H1 (cell line): ENCODE data around the gene WWC1. TPM values are rescaled to one million over a fixed set of nuclear protein-coding genes. Genes with fewer than 3 reads are reported as not detected.

Source experiments
- CTCF ChIA-PET: fragments of 300-600 bp; sonication (Branson Sonifier 250); formaldehyde crosslinking; loops from one replicate; lab custom pipeline; 2021; ENCODE audit not compliant: partially characterized antibody; lab: Charles Lee
- POLR2A ChIA-PET: fragments of 300-600 bp; sonication (Branson Sonifier 250); formaldehyde crosslinking; loops from one replicate; lab custom pipeline; 2021; ENCODE audit warnings: inconsistent platforms; ENCODE audit not compliant: partially characterized antibody; lab: Charles Lee
- DNase-seq, 2 experiments: peaks; one replicate each; pipeline versions ENCODE4 v3.0.0 to v3.0.0-alpha.2; 2010 to 2022; ENCODE audit warnings: low spot score in 2 of 2, low read depth in 1 of 2, mixed read lengths in 1 of 2
- FAIRE-seq: peaks from 2 replicates; lab custom pipeline; 2011; peaks lifted over from hg19 to GRCh38; lab: Jason Lieb, UNC
- H2AFZ ChIP-seq: 2 replicates; pipeline ENCODE4 v1.8.1; 2012; ENCODE audit warnings: low read length, inconsistent platforms
- H2AK5ac ChIP-seq: 2 replicates; pipeline ENCODE4 v1.6.1; 2013; ENCODE audit warnings: low read depth, low read length
- H2BK120ac ChIP-seq: replicated peaks from 2 replicates; pipeline ENCODE3; 2013; ENCODE audit warnings: low read depth, low read length, inconsistent platforms
- H2BK12ac ChIP-seq: 2 replicates; pipeline ENCODE4 v1.6.1; 2013; ENCODE audit warnings: low read depth, low read length
- H2BK15ac ChIP-seq: 2 replicates; pipeline ENCODE4 v1.6.1; 2013; ENCODE audit warnings: low read length
- H2BK20ac ChIP-seq: 2 replicates; pipeline ENCODE4 v1.6.1; 2013; ENCODE audit warnings: low read length
- H2BK5ac ChIP-seq: 2 replicates; pipeline ENCODE4 v1.6.1; 2013; ENCODE audit warnings: low read depth, low read length
- H3K14ac ChIP-seq: 2 replicates; pipeline ENCODE4 v1.6.1; 2013; ENCODE audit warnings: inconsistent platforms; ENCODE audit not compliant: insufficient read length
- H3K18ac ChIP-seq: 2 replicates; pipeline ENCODE4 v1.6.1; 2013; ENCODE audit warnings: low read length; ENCODE audit errors: extremely low read depth
- H3K23ac ChIP-seq: 2 replicates; pipeline ENCODE4 v1.6.1; 2013; ENCODE audit warnings: inconsistent platforms; ENCODE audit not compliant: insufficient read length
- H3K23me2 ChIP-seq: 2 replicates; pipeline ENCODE4 v1.6.1; 2013; ENCODE audit warnings: low read depth, low read length
- H3K27ac ChIP-seq: 2 replicates; pipeline ENCODE4 v1.6.1; 2011; ENCODE audit warnings: low read depth, low read length, inconsistent platforms
- H3K27me3 ChIP-seq, 4 experiments: replicated peaks in 1 of 4; 1 replicate in 1 of 4; 2 replicates in 3 of 4; pipeline versions ENCODE4 v1.6.1 to v1.8.1; 2011 to 2013; ENCODE audit warnings: low read length in 3 of 4, mild to moderate bottlenecking in 3 of 4, inconsistent platforms in 2 of 4, mixed read lengths in 2 of 4, moderate library complexity in 1 of 4; ENCODE audit not compliant: control insufficient read depth in 3 of 4, insufficient read depth in 3 of 4; ENCODE audit errors: extremely low read depth in 1 of 4
- H3K36me3 ChIP-seq, 4 experiments: 2 replicates each; pipeline versions ENCODE4 v1.6.1 to v1.8.1; 2011 to 2013; ENCODE audit warnings: mild to moderate bottlenecking in 4 of 4, low read length in 3 of 4, moderate library complexity in 2 of 4, control low read depth in 1 of 4, inconsistent platforms in 1 of 4; ENCODE audit not compliant: insufficient read depth in 4 of 4, control insufficient read depth in 2 of 4
- H3K4ac ChIP-seq: replicated peaks from 2 replicates; pipeline ENCODE3; 2013; ENCODE audit warnings: low read length, low read depth, mixed read lengths, inconsistent platforms; ENCODE audit not compliant: insufficient read length
- H3K4me1 ChIP-seq, 4 experiments: replicated peaks in 1 of 4; 1 replicate in 1 of 4; 2 replicates in 3 of 4; pipeline versions ENCODE4 v1.6.1 to v1.8.1; 2011 to 2013; ENCODE audit warnings: low read length in 3 of 4, inconsistent platforms in 2 of 4, mixed read lengths in 1 of 4; ENCODE audit not compliant: insufficient read depth in 4 of 4, control insufficient read depth in 3 of 4
- H3K4me2 ChIP-seq, 2 experiments: 2 replicates each; pipeline versions ENCODE4 v1.6.1 to v1.8.1; 2011 to 2013; ENCODE audit warnings: low read depth in 2 of 2, low read length in 2 of 2, control low read depth in 1 of 2, inconsistent platforms in 1 of 2, mild to moderate bottlenecking in 1 of 2; ENCODE audit not compliant: insufficient read depth in 1 of 2
- H3K4me3 ChIP-seq, 4 experiments: fragments of 200-600, 300-600 bp in 1 of 4; sonication (generic), shearing (Covaris generic), sonication (Bioruptor Twin) in 1 of 4; 2 replicates each; pipeline versions ENCODE4 v1.5.1 to v1.8.1; 2011 to 2016; ENCODE audit warnings: low read length in 4 of 4, low read depth in 3 of 4, control low read depth in 2 of 4, inconsistent platforms in 2 of 4, mild to moderate bottlenecking in 2 of 4, mixed read lengths in 1 of 4, moderate library complexity in 1 of 4; ENCODE audit not compliant: insufficient read depth in 2 of 4; ENCODE audit errors: extremely low read depth in 1 of 4
- H3K56ac ChIP-seq: replicated peaks from 2 replicates; pipeline ENCODE3; 2013; ENCODE audit warnings: low read depth, mild to moderate bottlenecking, mixed read lengths, low read length, inconsistent platforms; ENCODE audit not compliant: insufficient read length
- H3K79me1 ChIP-seq: 2 replicates; pipeline ENCODE4 v1.6.1; 2013; ENCODE audit warnings: low read depth, low read length, control low read depth
- H3K79me2 ChIP-seq, 2 experiments: 2 replicates each; pipeline versions ENCODE4 v1.6.1 to v1.8.1; 2012 to 2013; ENCODE audit warnings: low read length in 2 of 2, mild to moderate bottlenecking in 2 of 2, inconsistent platforms in 1 of 2; ENCODE audit not compliant: insufficient read depth in 2 of 2, control insufficient read depth in 1 of 2
- H3K9ac ChIP-seq, 4 experiments: replicated peaks in 1 of 4; 1 replicate in 1 of 4; 2 replicates in 3 of 4; pipeline versions ENCODE4 v1.6.1 to v1.8.1; 2011 to 2013; ENCODE audit warnings: low read depth in 3 of 4, low read length in 3 of 4, control low read depth in 2 of 4, mild to moderate bottlenecking in 2 of 4, moderate library complexity in 2 of 4, inconsistent platforms in 1 of 4; ENCODE audit errors: extremely low read depth in 1 of 4
- H3K9me3 ChIP-seq, 2 experiments: 2 replicates each; pipeline versions ENCODE4 v1.6.1 to v1.8.1; 2012 to 2013; ENCODE audit warnings: mild to moderate bottlenecking in 2 of 2, moderate library complexity in 2 of 2, control low read depth in 1 of 2, inconsistent platforms in 1 of 2, low read depth in 1 of 2, low read length in 1 of 2, mixed read lengths in 1 of 2; ENCODE audit not compliant: insufficient read depth in 2 of 2
- H4K20me1 ChIP-seq, 2 experiments: replicated peaks in 1 of 2; 2 replicates each; pipeline versions ENCODE3 to v1.8.1; 2011 to 2013; ENCODE audit warnings: inconsistent platforms in 2 of 2, low read length in 2 of 2, mild to moderate bottlenecking in 1 of 2; ENCODE audit not compliant: insufficient read depth in 2 of 2, control insufficient read depth in 1 of 2
- H4K5ac ChIP-seq: 2 replicates; pipeline ENCODE4 v1.6.1; 2013; ENCODE audit warnings: low read length, low read depth, mixed read lengths, inconsistent platforms; ENCODE audit not compliant: insufficient read length
- H4K8ac ChIP-seq: 2 replicates; pipeline ENCODE4 v1.8.0; 2013; ENCODE audit warnings: mild to moderate bottlenecking, moderate library complexity, low read length, inconsistent platforms; ENCODE audit not compliant: insufficient read depth; ENCODE audit errors: extremely low read depth
- H4K91ac ChIP-seq: replicated peaks from 2 replicates; pipeline ENCODE3; 2013; ENCODE audit warnings: low read length, mixed read lengths, inconsistent platforms; ENCODE audit not compliant: insufficient read length
- ASH2L ChIP-seq: fragments of 200-600, 300-600 bp; sonication (generic); IDR thresholded peaks from one replicate; pipeline ENCODE4 v1.7.1; 2017; ENCODE audit warnings: low read length
- BACH1 ChIP-seq: IDR thresholded peaks from 2 replicates; pipeline ENCODE4 v1.6.1; 2012; ENCODE audit warnings: low read length, improper control_type of control experiment
- CEBPB ChIP-seq: IDR thresholded peaks from 2 replicates; pipeline ENCODE4 v1.6.1; 2012; ENCODE audit warnings: low read depth, low read length
- GABPA ChIP-seq: IDR thresholded peaks from 2 replicates; pipeline ENCODE4 v1.6.1; 2011; ENCODE audit warnings: mild to moderate bottlenecking, low read length, moderate library complexity, borderline replicate concordance; ENCODE audit not compliant: insufficient read depth
- HDAC2 ChIP-seq, 2 experiments: fragments of 300-600 bp in 1 of 2; sonication (generic) in 1 of 2; IDR thresholded peaks; 2 replicates each; pipeline ENCODE4 v1.6.1; 2011 to 2012; ENCODE audit warnings: low read depth in 2 of 2, low read length in 2 of 2, mild to moderate bottlenecking in 2 of 2, moderate library complexity in 2 of 2, borderline replicate concordance in 1 of 2, inconsistent platforms in 1 of 2
- JUN ChIP-seq: IDR thresholded peaks from 2 replicates; pipeline ENCODE4 v1.6.1; 2011; ENCODE audit warnings: low read depth, mild to moderate bottlenecking, improper control_type of control experiment, low read length
- JUND ChIP-seq: IDR thresholded peaks from 2 replicates; pipeline ENCODE4 v1.6.1; 2011; ENCODE audit warnings: mild to moderate bottlenecking, improper control_type of control experiment, low read length
- KDM1A ChIP-seq: fragments of 200-600, 300-600 bp; sonication (generic); IDR thresholded peaks from 2 replicates; pipeline ENCODE4 v1.7.1; 2016; ENCODE audit warnings: mild to moderate bottlenecking, low read length, borderline replicate concordance
- NANOG ChIP-seq: IDR thresholded peaks from 2 replicates; pipeline ENCODE4 v1.6.1; 2011; ENCODE audit warnings: low read length, low read depth, mild to moderate bottlenecking, inconsistent platforms; ENCODE audit not compliant: insufficient read depth, poor library complexity, severe bottlenecking
- NRF1 ChIP-seq: IDR thresholded peaks from 2 replicates; pipeline ENCODE4 v1.6.1; 2011; ENCODE audit warnings: mild to moderate bottlenecking, low read depth, low read length, improper control_type of control experiment
- POU5F1 ChIP-seq: IDR thresholded peaks from 2 replicates; pipeline ENCODE4 v1.6.1; 2011; ENCODE audit warnings: low read depth, mild to moderate bottlenecking, low read length, moderate library complexity
- RAD21 ChIP-seq, 2 experiments: IDR thresholded peaks in 1 of 2; conservative IDR thresholded peaks in 1 of 2; 2 replicates each; pipeline ENCODE4 v1.6.1; 2011; ENCODE audit warnings: low read depth in 2 of 2, low read length in 2 of 2, improper control_type of control experiment in 1 of 2, inconsistent platforms in 1 of 2, mild to moderate bottlenecking in 1 of 2, moderate library complexity in 1 of 2
- RXRA ChIP-seq: IDR thresholded peaks from 2 replicates; pipeline ENCODE4 v1.6.1; 2011; ENCODE audit warnings: low read depth, mild to moderate bottlenecking, low read length, moderate library complexity; ENCODE audit not compliant: insufficient read depth
- SP4 ChIP-seq: IDR thresholded peaks from 2 replicates; pipeline ENCODE4 v1.6.1; 2012; ENCODE audit warnings: low read length, inconsistent platforms
- ZNF274 ChIP-seq: IDR thresholded peaks from 2 replicates; pipeline ENCODE4 v1.7.0; 2012; ENCODE audit warnings: low read length, borderline replicate concordance; ENCODE audit errors: extremely low read depth
- WGBS, 2 experiments: shearing (Covaris generic) in 1 of 2; methylation state at CpG; one replicate each; pipeline versions ENCODE4 v1.1.6 to v1.1.7; 2013 to 2015; ENCODE audit warnings: low lambda C conversion rate in 2 of 2, mixed read lengths in 2 of 2, inconsistent platforms in 1 of 2, low coverage in 1 of 2, missing lambda C conversion rate in 1 of 2; ENCODE audit not compliant: insufficient replicate concordance in 2 of 2, insufficient coverage in 1 of 2, insufficient read length in 1 of 2; ENCODE audit errors: extremely low coverage in 1 of 2, missing lambda C conversion rate in 1 of 2; 5-methylcytosine and 5-hydroxymethylcytosine counted together
- polyA plus RNA-seq, 7 experiments: library from polyadenylated mRNA; depleted of rRNA in 3 of 7; stranded (reverse) in 5 of 7; unstranded in 2 of 7; fragments of >200 nt in 5 of 7; fragments of 200-250 nt in 2 of 7; gene quantifications; 1 replicate in 5 of 7; 2 replicates in 1 of 7; 4 replicates in 1 of 7; pipeline versions ENCODE4 v1.2.1 to v1.2.3, GENCODE V29; 2011 to 2013; ENCODE audit warnings: missing spikeins in 2 of 7, mixed read lengths in 2 of 7
- total RNA-seq: library from RNA; stranded (reverse); fragmentation: NEBNext Ultra II Directional; extraction: Animal tissue kit (Norgen Biotek cat#: 25700); gene quantifications from 2 replicates; pipeline ENCODE4 v1.2.1, GENCODE V29; 2021

The WWC1 gene
- total and polyA plus RNA-seq, 2 of the 8 experiments (the other 6 are each of a cell fraction or from before 2014, with no cell fraction given): 16.4 to 41.1 TPM

DNA sequence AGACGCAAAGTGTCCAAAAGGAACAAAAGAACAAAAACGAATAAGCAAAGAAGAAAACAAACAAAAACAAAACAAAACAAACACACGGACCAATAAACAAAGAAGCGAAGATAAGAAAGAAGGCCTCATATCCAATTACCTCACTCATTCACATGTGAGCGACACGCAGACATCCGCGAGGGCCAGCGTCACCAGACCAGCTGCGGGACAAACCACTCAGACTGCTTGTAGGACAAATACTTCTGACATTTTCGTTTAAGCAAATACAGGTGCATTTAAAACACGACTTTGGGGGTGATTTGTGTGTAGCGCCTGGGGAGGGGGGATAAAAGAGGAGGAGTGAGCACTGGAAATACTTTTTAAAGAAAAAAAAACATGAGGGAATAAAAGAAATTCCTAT lies 28.3 kb upstream of the WWC1 start:
- Histone ChIP-seq H3K79me1 (no peaks in the 10 kb centered on the region), H3K23me2 (no peaks in the 10 kb centered on the region), H3K14ac (no peak overlapping the region), H3K27ac (no peak overlapping the region), H2BK120ac (no peak overlapping the region), H3K18ac (no peak overlapping the region), H2BK5ac (no peak overlapping the region), H3K27me3 (no peaks in the 10 kb centered on the region), H3K56ac (no peak overlapping the region), H3K4me3 (no peak overlapping the region), H4K5ac (no peak overlapping the region), H3K36me3 (no peaks in the 10 kb centered on the region), H4K20me1 (no peaks in the 10 kb centered on the region), H2BK15ac (no peak overlapping the region), H2AFZ (no peak overlapping the region), H4K91ac (no peak overlapping the region), H2BK12ac (no peak overlapping the region), H2BK20ac (no peak overlapping the region), H3K4me1 (no peaks in the 10 kb centered on the region), H4K8ac (no peak overlapping the region), H3K9ac (no peak overlapping the region), H3K79me2 (no peaks in the 10 kb centered on the region), H2AK5ac (no peak overlapping the region), H3K4ac (no peak overlapping the region), H3K9me3 (no peaks in the 10 kb centered on the region), H3K23ac (no peak overlapping the region), H3K4me2 (no peak overlapping the region)
- DNase-seq: no peak
- POLR2A ChIA-PET: no interaction called here
- CTCF ChIA-PET: interaction anchor here (0.6 to 0.9 kb wide), 2 partner anchors 17 to 924 kb away, joined by 3 read pairs; no protein-coding TSS in a partner anchor
- 83% methylated on average over 13 of the region's 13 CpGs; no CpG with 5 or more reads in 1 of the 2 experiments for WGBS, 2 experiments
- no peak for FAIRE-seq
- TF ChIP-seq POU5F1: no peak
- TF ChIP-seq KDM1A: no peak
- no peak for TF ChIP-seq RXRA
- no peak for TF ChIP-seq BACH1
- TF ChIP-seq JUN: no peak
- no peak for TF ChIP-seq CEBPB
- no peak for TF ChIP-seq NRF1
- TF ChIP-seq HDAC2 (IDR thresholded peaks at IDR 0.05; ENCODE audit: borderline replicate concordance in 1 of 2, low read depth in 2 of 2, low read length in 2 of 2): no peak
- no peak for TF ChIP-seq SP4
- no peak for TF ChIP-seq GABPA
- no peak for TF ChIP-seq ZNF274
- no peak for TF ChIP-seq RAD21 (IDR thresholded peaks at IDR 0.05 in 1 of 2, conservative IDR thresholded peaks at IDR 0.05 in 1 of 2; ENCODE audit: low read depth in 2 of 2, low read length in 2 of 2)
- no peak for TF ChIP-seq NANOG
- no peak for TF ChIP-seq JUND
- no peak for TF ChIP-seq ASH2L
